Right lung (tissue), 5 donors: Measurements from ENCODE around the gene ALKBH8. TPM values are rescaled to one million over a fixed set of nuclear protein-coding genes. Genes with fewer than 3 reads are reported as not detected.

ENCODE experiments used
- polyA plus RNA-seq, 5 donors: library from polyadenylated mRNA; unstranded; fragments of 120-200 nt; gene quantifications; one replicate each; pipeline versions ENCODE4 v1.2.1 to v1.2.3, GENCODE V29; 2013; ENCODE audit warnings: inconsistent platforms in 1 of 5, low replicate concordance in 1 of 5; ENCODE audit not compliant: insufficient read length in 5 of 5, insufficient read depth in 1 of 5

Gene ALKBH8
- polyA plus RNA-seq, 5 donors = 10.3 to 19.9 (median 15.9) TPM

Other genes with a start within 250 kb of the ALKBH8 start
- 10 to 100 TPM; 13.9 to 25.3 (median 23.2) TPM for gene CWF19L2, start 107.9 kb downstream of the ALKBH8 start, polyA plus RNA-seq
- 1 to 10 TPM; 3.8 to 7.9 (median 6.1) TPM for gene ELMOD1, start 25.4 kb upstream of the ALKBH8 start, polyA plus RNA-seq
- 10 to 100 TPM in 1 of 5 donors, 1 to 10 TPM in 2, under 1 TPM in 1, not detected in 1; 0.30 to 92.3 (median 1.8) TPM for gene SLN, start 146.3 kb upstream of the ALKBH8 start, polyA plus RNA-seq